HEK293 (cell line): ENCODE data around the gene IL17RC.

Experiments
- AEBP2 ChIP-seq: fragments of 450-650 bp; formaldehyde crosslinking; IDR thresholded peaks from 2 replicates; pipeline ENCODE4 v1.5.1; 2016; ENCODE audit warnings: missing biosample characterization, missing genetic modification characterization, borderline replicate concordance
- CTCF ChIP-seq: fragments of 450-650 bp; formaldehyde crosslinking; IDR thresholded peaks from 2 replicates; pipeline ENCODE4 v1.5.1; 2016; ENCODE audit warnings: missing biosample characterization, missing genetic modification characterization
- REST ChIP-seq: fragments of 450-650 bp; formaldehyde crosslinking; IDR thresholded peaks from 2 replicates; pipeline ENCODE4 v1.5.1; 2016; ENCODE audit warnings: missing biosample characterization, missing genetic modification characterization
- ZBTB21 ChIP-seq: fragments of 450-650 bp; formaldehyde crosslinking; IDR thresholded peaks from 2 replicates; pipeline ENCODE4 v1.5.1; 2017; ENCODE audit warnings: missing biosample characterization, missing genetic modification characterization
- ZEB2 ChIP-seq: fragments of 450-650 bp; formaldehyde crosslinking; IDR thresholded peaks from 2 replicates; pipeline ENCODE4 v1.5.1; 2016; ENCODE audit warnings: missing biosample characterization, missing genetic modification characterization
- ZNF175 ChIP-seq: fragments of 450-650 bp; formaldehyde crosslinking; IDR thresholded peaks from 2 replicates; pipeline ENCODE4 v1.5.1; 2016; ENCODE audit warnings: missing biosample characterization, missing genetic modification characterization
- ZNF24 ChIP-seq: fragments of 450-650 bp; formaldehyde crosslinking; IDR thresholded peaks from 2 replicates; pipeline ENCODE4 v1.5.1; 2016; ENCODE audit warnings: missing biosample characterization, missing genetic modification characterization
- ZNF555 ChIP-seq: fragments of 450-650 bp; formaldehyde crosslinking; conservative IDR thresholded peaks from 2 replicates; pipeline ENCODE4 v1.5.1; 2017; ENCODE audit warnings: missing biosample characterization, mild to moderate bottlenecking, missing genetic modification characterization, inconsistent platforms
- ZNF639 ChIP-seq: fragments of 450-650 bp; formaldehyde crosslinking; IDR thresholded peaks from 2 replicates; pipeline ENCODE4 v1.5.1; 2016; ENCODE audit warnings: missing biosample characterization, missing genetic modification characterization
- ZSCAN30 ChIP-seq: fragments of 450-650 bp; IDR thresholded peaks from 2 replicates; pipeline ENCODE4 v1.5.1; 2018; ENCODE audit warnings: missing biosample characterization, mild to moderate bottlenecking, missing genetic modification characterization, moderate library complexity
- TF ChIP-seq, protein P1 (sequence below): fragments of 450-650 bp; formaldehyde crosslinking; IDR thresholded peaks from 2 replicates; pipeline ENCODE4 v1.5.1; 2016; ENCODE audit warnings: missing biosample characterization, missing genetic modification characterization

DNA sequence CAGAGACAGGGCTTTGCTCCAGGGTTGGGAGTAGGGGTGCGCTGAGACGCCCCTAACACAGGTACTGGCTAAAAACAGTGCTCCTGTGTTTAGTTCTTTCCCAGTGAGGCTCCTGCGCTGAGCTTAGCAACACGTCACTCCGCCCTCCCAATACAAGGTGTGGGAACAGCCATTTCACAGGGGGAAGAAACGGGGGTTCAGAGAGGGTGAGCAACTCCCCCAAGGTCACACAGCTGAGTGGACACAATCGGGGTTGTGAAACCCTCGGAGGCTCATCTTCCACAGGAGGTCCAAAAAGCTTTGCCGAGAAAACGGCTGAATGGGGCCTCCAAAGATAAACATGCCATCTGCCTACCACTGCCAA, 34.7 kb downstream of the IL17RC start:
- TF ChIP-seq CTCF (tag by site-specific recombination) (no peak), ZBTB21 (no peak), ZNF639 (tag by site-specific recombination) (no peak), ZEB2 (no peak), ZSCAN30 (tag by site-specific recombination) (no peak), ZNF175 (no peak), AEBP2 (tag by site-specific recombination) (no peak), ZNF24 (tag by site-specific recombination) (no peak), ZNF555 (tag by site-specific recombination) (no peak), REST (tag by site-specific recombination) (no peak)
- TF ChIP-seq, protein P1, sequence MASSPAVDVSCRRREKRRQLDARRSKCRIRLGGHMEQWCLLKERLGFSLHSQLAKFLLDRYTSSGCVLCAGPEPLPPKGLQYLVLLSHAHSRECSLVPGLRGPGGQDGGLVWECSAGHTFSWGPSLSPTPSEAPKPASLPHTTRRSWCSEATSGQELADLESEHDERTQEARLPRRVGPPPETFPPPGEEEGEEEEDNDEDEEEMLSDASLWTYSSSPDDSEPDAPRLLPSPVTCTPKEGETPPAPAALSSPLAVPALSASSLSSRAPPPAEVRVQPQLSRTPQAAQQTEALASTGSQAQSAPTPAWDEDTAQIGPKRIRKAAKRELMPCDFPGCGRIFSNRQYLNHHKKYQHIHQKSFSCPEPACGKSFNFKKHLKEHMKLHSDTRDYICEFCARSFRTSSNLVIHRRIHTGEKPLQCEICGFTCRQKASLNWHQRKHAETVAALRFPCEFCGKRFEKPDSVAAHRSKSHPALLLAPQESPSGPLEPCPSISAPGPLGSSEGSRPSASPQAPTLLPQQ = no peak
